GM18873 (cell line): Measurements from ENCODE around the gene GADD45B.
"Not testable (repeated sequence)": the region's sequence is repeated elsewhere in the genome, so short reads cannot be mapped to it uniquely, and the experiment has no call there.

Source experiments
- ATAC-seq: cut with Tn5 transposase; IDR thresholded peaks from one replicate; pipeline ENCODE4 v1.9.1; 2021; ENCODE audit warnings: mild to moderate bottlenecking, moderate library complexity, moderate number of reproducible peaks; ENCODE audit not compliant: unreplicated experiment, low FRiP score

GADD45B gene

GRCh38 chr19:2463694-2464093 lies 12.2 kb upstream of the GADD45B start:
- ATAC-seq = not testable (repeated sequence)

GRCh38 chr19:2464389-2464788 lies 11.5 kb upstream of the GADD45B start:
- no peak for ATAC-seq

GRCh38 chr19:2468596-2468995 lies 7.3 kb upstream of the GADD45B start:
- no peak for ATAC-seq

- ATAC-seq = no peak
Observed at GRCh38 chr19:2469102-2469914, 6.6 kb upstream of the GADD45B start.

GRCh38 chr19:2469915-2470200 lies 6.1 kb upstream of the GADD45B start:
- ATAC-seq = not testable (repeated sequence)

- no peak for ATAC-seq
Observed at GRCh38 chr19:2474232-2475017, 1.5 kb upstream of the GADD45B start.

- peak; percentile 5 for ATAC-seq
Observed at GRCh38 chr19:2475018-2475701, 767 bp upstream of the GADD45B start.

GRCh38 chr19:2476451-2477140 lies 669 bp downstream of the GADD45B start:
- ATAC-seq = peak; percentile 17

- no peak for ATAC-seq
Observed at GRCh38 chr19:2477141-2477710, 1.3 kb downstream of the GADD45B start.

GRCh38 chr19:2477732-2478191 lies 1.8 kb downstream of the GADD45B start:
- ATAC-seq = no peak

GRCh38 chr19:2478278-2478755 lies 2.4 kb downstream of the GADD45B start:
- no peak for ATAC-seq

- ATAC-seq = no peak
Observed at GRCh38 chr19:2478756-2479555, 3.0 kb downstream of the GADD45B start.

- no peak for ATAC-seq
Observed at GRCh38 chr19:2479556-2480194, 3.7 kb downstream of the GADD45B start.

- ATAC-seq = no peak
Observed at GRCh38 chr19:2481466-2481865, 5.5 kb downstream of the GADD45B start.

GRCh38 chr19:2482354-2483038 lies 6.6 kb downstream of the GADD45B start:
- no peak for ATAC-seq

- no peak for ATAC-seq
Observed at GRCh38 chr19:2483084-2483483, 7.2 kb downstream of the GADD45B start.

- ATAC-seq = no peak
Observed at GRCh38 chr19:2483484-2484151, 7.7 kb downstream of the GADD45B start.
